T1000 (cell line): ENCODE data around the gene LBP.
"Not testable (repeated sequence)": the region's sequence is repeated elsewhere in the genome, so short reads cannot be mapped to it uniquely, and the experiment has no call there.

ENCODE experiments used
- DNase-seq: peaks from one replicate; lab custom pipeline; 2025; ENCODE audit warnings: mixed read lengths; lab: John Stamatoyannopoulos, UW

Gene LBP

GRCh38 chr20:38346247-38346651, at the start of gene LBP:
Gene LBP (plus strand): TSS chr20:38346482. CDS start chr20:38346517, 35 bp downstream.
- no peak for DNase-seq

GRCh38 chr20:38297916-38298674, 48.2 kb upstream of the LBP start:
- no peak for DNase-seq

GRCh38 chr20:38298768-38299288, 47.5 kb upstream of the LBP start:
- DNase-seq, result no peak

- DNase-seq, result no peak
These were observed 46.3 kb upstream of the LBP start for GRCh38 chr20:38299963-38300362.

GRCh38 chr20:38300438-38300837, 45.8 kb upstream of the LBP start:
- DNase-seq, result no peak

- no peak for DNase-seq
These were observed 45.0 kb upstream of the LBP start for GRCh38 chr20:38301309-38301708.

- no peak for DNase-seq
These were observed 43.5 kb upstream of the LBP start for GRCh38 chr20:38302786-38303185.

- DNase-seq, result no peak
These were observed 42.3 kb upstream of the LBP start, which contains the start of gene BPI for GRCh38 chr20:38303908-38304379. Gene BPI (plus strand): TSS chr20:38304156. CDS start chr20:38304224, 68 bp downstream.

- no peak for DNase-seq
These were observed 41.3 kb upstream of the LBP start for GRCh38 chr20:38304845-38305447.

- no peak for DNase-seq
These were observed 40.7 kb upstream of the LBP start for GRCh38 chr20:38305541-38305940.

- no peak for DNase-seq
These were observed 39.9 kb upstream of the LBP start for GRCh38 chr20:38306379-38306778.

- no peak for DNase-seq
These were observed 38.8 kb upstream of the LBP start for GRCh38 chr20:38307371-38308046.

GRCh38 chr20:38308047-38308438, 38.2 kb upstream of the LBP start:
- no peak for DNase-seq

GRCh38 chr20:38308447-38308846, 37.8 kb upstream of the LBP start:
- DNase-seq, result no peak

GRCh38 chr20:38311091-38311490, 35.2 kb upstream of the LBP start:
- DNase-seq, result no peak

- DNase-seq, result no peak
These were observed 34.8 kb upstream of the LBP start for GRCh38 chr20:38311491-38311890.

GRCh38 chr20:38313676-38314075, 32.6 kb upstream of the LBP start:
- DNase-seq, result no peak

- not testable (repeated sequence) for DNase-seq
These were observed 31.9 kb upstream of the LBP start for GRCh38 chr20:38314350-38314749.

GRCh38 chr20:38315290-38315966, 30.9 kb upstream of the LBP start:
- no peak for DNase-seq

GRCh38 chr20:38316341-38316740, 29.9 kb upstream of the LBP start:
- no peak for DNase-seq

GRCh38 chr20:38317422-38317821, 28.9 kb upstream of the LBP start:
- DNase-seq, result no peak

- no peak for DNase-seq
These were observed 26.1 kb upstream of the LBP start for GRCh38 chr20:38320221-38320620.
